WERI-Rb-1 (cell line): Measurements from ENCODE around the gene PPP1R3A.
"Not testable (repeated sequence)": the region's sequence is repeated elsewhere in the genome, so short reads cannot be mapped to it uniquely, and the experiment has no call there.

Experiments
- DNase-seq: peaks from one replicate; pipeline ENCODE4 v3.0.0-alpha.2; 2020
- H3K27ac ChIP-seq: fragments of 250-450 bp; sonication (Bioruptor Pico); 2 replicates; pipeline ENCODE4 v1.5.1; 2020; ENCODE audit warnings: mild to moderate bottlenecking, moderate library complexity
- H3K27me3 ChIP-seq: fragments of 250-450 bp; sonication (Bioruptor Pico); 2 replicates; pipeline ENCODE4 v1.5.1; 2021; ENCODE audit warnings: mild to moderate bottlenecking, low read depth, moderate library complexity; ENCODE audit not compliant: insufficient read depth, severe bottlenecking
- H3K36me3 ChIP-seq: fragments of 250-450 bp; sonication (Bioruptor Pico); 2 replicates; pipeline ENCODE4 v1.5.1; 2020; ENCODE audit warnings: mild to moderate bottlenecking, moderate library complexity
- H3K4me3 ChIP-seq: 2 replicates; pipeline ENCODE4 v1.5.1; 2011; ENCODE audit warnings: low read depth, mild to moderate bottlenecking, control low read depth, low read length
- H3K9me3 ChIP-seq: fragments of 250-450 bp; sonication (Bioruptor Pico); 2 replicates; pipeline ENCODE4 v1.5.1; 2021; ENCODE audit warnings: mild to moderate bottlenecking, moderate library complexity; ENCODE audit not compliant: severe bottlenecking
- TF ChIP-seq, protein P1 (sequence below): IDR thresholded peaks from 2 replicates; pipeline ENCODE4 v1.5.1; 2011; ENCODE audit warnings: low read depth, mild to moderate bottlenecking, control low read depth, inconsistent platforms, low read length

The PPP1R3A gene

DNA sequence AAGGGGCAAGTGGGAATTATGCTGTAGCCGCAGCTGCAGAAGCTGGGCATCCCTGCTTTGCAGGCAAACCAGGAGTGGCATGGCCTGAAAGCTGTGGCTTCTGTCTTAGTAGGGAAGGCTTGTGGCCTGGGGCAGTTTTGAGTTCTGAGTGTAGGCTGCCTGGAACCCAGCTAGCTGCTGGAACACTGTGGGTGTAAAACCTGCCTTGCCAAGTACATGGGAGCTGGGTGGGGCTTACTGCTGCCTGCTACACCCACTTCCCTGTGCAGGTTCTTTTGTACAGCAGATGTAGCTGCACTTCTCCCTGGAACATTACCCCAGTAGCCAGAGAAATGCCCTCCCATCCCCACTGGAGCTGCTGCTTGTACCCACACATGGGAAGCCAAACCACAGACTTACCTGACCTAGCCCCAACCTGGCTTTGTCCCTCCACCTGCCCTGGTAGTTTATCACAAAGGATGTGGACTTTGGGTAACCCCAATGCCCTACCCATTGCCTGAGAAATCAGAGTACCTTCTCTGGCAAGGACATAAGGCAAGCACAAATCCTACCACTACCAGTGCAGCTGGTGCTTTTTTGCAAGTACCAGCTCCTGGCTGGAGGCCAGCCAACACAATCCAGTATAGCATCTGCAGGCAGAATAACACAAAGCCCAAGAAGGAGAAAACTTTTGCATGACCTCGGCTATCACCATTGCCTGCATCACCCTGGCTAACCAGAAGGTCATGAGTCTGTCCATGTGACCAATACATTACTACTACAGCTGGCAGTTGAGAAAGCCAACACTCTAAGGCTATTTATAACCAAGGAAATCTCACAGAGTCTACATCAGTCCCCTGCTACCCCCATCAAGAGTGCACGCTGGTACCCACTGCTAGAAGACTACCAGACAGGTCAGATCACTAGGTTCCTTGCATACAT lies 26.5 kb upstream of the PPP1R3A start:
- Histone ChIP-seq H3K4me3 (no peak overlapping the region), H3K36me3 (no peaks in the 10 kb centered on the region), H3K9me3 (no peaks in the 10 kb centered on the region), H3K27me3 (no peaks in the 10 kb centered on the region), H3K27ac (no peak overlapping the region)
- DNase-seq = no peak
- TF ChIP-seq, protein P1, sequence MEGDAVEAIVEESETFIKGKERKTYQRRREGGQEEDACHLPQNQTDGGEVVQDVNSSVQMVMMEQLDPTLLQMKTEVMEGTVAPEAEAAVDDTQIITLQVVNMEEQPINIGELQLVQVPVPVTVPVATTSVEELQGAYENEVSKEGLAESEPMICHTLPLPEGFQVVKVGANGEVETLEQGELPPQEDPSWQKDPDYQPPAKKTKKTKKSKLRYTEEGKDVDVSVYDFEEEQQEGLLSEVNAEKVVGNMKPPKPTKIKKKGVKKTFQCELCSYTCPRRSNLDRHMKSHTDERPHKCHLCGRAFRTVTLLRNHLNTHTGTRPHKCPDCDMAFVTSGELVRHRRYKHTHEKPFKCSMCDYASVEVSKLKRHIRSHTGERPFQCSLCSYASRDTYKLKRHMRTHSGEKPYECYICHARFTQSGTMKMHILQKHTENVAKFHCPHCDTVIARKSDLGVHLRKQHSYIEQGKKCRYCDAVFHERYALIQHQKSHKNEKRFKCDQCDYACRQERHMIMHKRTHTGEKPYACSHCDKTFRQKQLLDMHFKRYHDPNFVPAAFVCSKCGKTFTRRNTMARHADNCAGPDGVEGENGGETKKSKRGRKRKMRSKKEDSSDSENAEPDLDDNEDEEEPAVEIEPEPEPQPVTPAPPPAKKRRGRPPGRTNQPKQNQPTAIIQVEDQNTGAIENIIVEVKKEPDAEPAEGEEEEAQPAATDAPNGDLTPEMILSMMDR = no peak

DNA sequence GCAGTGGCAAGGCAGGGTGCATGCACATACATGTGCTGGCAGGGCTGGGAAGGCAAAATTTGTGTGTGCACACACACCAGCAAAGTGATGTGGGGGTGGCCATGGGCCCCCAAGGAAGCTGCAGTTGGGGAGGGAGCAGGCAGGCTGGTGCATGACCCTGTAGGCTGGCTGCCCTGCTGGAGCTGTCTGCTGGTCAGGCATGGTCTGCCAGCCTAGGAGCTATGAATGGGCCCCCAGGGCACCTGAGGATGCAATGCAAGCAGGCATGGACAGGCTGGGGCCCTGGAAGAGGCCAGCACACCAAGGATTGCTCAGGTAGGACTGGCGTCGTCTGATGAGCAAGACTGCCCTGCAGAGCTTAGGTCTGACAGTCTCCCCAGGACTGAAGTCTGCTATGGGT lies 18.2 kb upstream of the PPP1R3A start:
- DNase-seq = no peak
- Histone ChIP-seq H3K9me3 (no peaks in the 10 kb centered on the region), H3K27ac (no peak overlapping the region), H3K36me3 (no peaks in the 10 kb centered on the region), H3K27me3 (no peaks in the 10 kb centered on the region), H3K4me3 (no peak overlapping the region)
- TF ChIP-seq, protein P1 = no peak

DNA sequence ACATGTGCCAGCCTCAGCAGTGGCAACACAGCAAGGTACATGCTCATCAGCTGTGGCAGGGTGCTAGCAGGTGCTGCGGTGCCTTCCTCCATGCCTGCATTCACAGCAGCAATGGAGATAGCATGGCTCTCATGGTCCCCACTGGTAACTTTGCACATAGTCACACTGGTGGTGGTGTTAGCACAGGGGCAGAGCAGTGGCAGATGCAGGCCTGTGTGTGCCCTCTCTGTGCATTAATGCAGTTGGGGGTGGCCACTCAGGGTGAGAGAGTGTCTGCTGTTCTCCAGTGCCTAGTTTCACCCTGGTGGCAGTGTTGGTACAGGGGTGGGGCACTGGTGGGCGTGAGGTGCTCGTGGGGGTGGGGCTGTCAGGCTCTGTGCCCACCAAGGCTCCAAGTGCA lies 17.7 kb upstream of the PPP1R3A start:
- TF ChIP-seq, protein P1 = no peak
- Histone ChIP-seq H3K36me3 (no peaks in the 10 kb centered on the region), H3K27me3 (no peaks in the 10 kb centered on the region), H3K4me3 (no peak overlapping the region), H3K27ac (no peak overlapping the region), H3K9me3 (no peaks in the 10 kb centered on the region)
- DNase-seq = no peak

DNA sequence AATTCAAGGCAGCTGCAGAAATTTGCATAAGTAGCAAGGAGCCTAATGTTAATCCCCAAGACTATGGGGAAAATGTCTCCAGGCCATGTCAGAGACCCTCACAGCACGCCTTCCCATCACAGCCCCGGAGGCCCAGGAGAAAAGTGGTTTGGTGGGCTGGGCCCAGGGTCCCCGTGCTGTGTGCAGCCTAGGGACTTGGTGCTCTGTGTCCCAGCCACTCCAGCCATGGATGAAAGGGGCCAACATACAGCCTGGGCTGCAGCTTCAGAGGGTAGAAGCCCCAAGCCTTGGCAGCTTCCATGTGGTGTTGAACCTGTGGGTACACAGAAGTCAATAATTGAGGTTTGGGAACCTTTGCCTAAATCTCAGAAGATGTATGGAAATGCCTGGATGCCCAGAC lies 10.6 kb upstream of the PPP1R3A start:
- H3K9me3 ChIP-seq, DNase-seq, H3K27ac ChIP-seq, H3K36me3 ChIP-seq, H3K4me3 ChIP-seq, H3K27me3 ChIP-seq: not testable (repeated sequence)

DNA sequence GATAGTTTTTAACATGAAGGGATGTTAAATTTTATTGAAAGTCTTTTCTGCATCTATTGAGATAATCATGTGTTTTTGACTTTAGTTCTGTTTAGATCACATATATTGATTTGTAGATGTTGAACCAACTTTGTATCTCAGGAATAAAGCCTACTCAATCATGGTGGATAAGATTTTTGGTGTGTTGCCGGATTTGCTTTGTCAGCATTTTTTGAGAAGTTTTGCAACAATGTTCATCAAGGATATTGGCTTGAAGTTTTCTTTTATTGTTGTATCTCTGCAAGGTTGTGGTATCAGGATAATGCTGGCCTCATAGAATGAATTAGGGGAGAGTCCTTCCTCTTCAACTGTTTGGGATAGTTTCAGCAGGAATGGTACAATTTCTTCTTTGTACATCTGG lies 9.3 kb upstream of the PPP1R3A start:
- Histone ChIP-seq H3K36me3 (no peaks in the 10 kb centered on the region), H3K27me3 (no peaks in the 10 kb centered on the region), H3K4me3 (no peak overlapping the region), H3K27ac (no peak overlapping the region), H3K9me3 (no peaks in the 10 kb centered on the region)
- DNase-seq = no peak
- TF ChIP-seq, protein P1 = no peak

DNA sequence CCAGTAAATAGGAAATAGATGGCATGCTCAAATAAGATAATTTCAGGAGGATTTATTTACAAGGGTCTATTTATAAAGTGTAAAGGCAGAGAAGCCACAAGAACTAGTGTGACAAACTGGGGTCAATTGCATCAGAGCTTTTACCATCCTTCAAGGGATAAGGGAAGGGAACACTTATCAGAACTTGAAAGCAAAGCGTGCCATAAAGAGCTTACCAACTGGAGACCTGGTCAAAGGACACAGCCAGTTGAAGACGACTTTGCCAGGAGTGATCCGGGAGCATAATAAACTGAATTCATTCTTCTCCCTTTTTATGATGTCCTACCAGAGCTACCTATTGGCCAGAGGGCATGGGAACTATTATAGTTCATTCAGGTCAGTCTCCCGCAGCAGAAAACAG lies 3.2 kb upstream of the PPP1R3A start:
- Histone ChIP-seq H3K9me3 (no peaks in the 10 kb centered on the region), H3K27me3 (no peaks in the 10 kb centered on the region), H3K36me3 (no peaks in the 10 kb centered on the region), H3K4me3 (no peak overlapping the region), H3K27ac (no peak overlapping the region)
- no peak for DNase-seq
- TF ChIP-seq, protein P1 = no peak
